SK-N-SH treated with all-trans-retinoic acid at 6 μM for 48 hours (cell line): ENCODE data around the gene STKLD1.

Source experiments
- ARNTL ChIP-seq: fragments of 450-650 bp; formaldehyde crosslinking; IDR thresholded peaks from 2 replicates; pipeline ENCODE4 v1.5.0; 2020; ENCODE audit warnings: low read depth, mild to moderate bottlenecking, moderate library complexity, borderline replicate concordance
- BACH2 ChIP-seq: fragments of 250-450 bp; sonication (Bioruptor Pico); IDR thresholded peaks from 2 replicates; pipeline ENCODE4 v1.9.0; 2021; ENCODE audit warnings: mild to moderate bottlenecking, borderline replicate concordance
- CSDC2 ChIP-seq: fragments of 250-450 bp; sonication (Bioruptor Pico); IDR thresholded peaks from 2 replicates; pipeline ENCODE4 v1.5.0; 2020; ENCODE audit warnings: mild to moderate bottlenecking, moderate library complexity
- GLIS3 ChIP-seq: fragments of 250-450 bp; sonication (Bioruptor Pico); IDR thresholded peaks from 2 replicates; pipeline ENCODE4 v1.5.0; 2020; ENCODE audit warnings: mild to moderate bottlenecking, moderate library complexity
- ISL1 ChIP-seq: fragments of 250-450 bp; sonication (Bioruptor Pico); IDR thresholded peaks from 2 replicates; pipeline ENCODE4 v2.1.2; 2022; ENCODE audit warnings: mild to moderate bottlenecking, moderate library complexity
- SNAI2 ChIP-seq: fragments of 250-450 bp; sonication (Bioruptor Pico); IDR thresholded peaks from 2 replicates; pipeline ENCODE4 v1.5.0; 2020; ENCODE audit warnings: mild to moderate bottlenecking, moderate library complexity
- ZFP3 ChIP-seq: fragments of 250-450 bp; sonication (Bioruptor Pico); IDR thresholded peaks from 2 replicates; pipeline ENCODE4 v1.5.0; 2020; ENCODE audit warnings: mild to moderate bottlenecking, moderate library complexity
- ZFP30 ChIP-seq: fragments of 450-650 bp; formaldehyde crosslinking; IDR thresholded peaks from 2 replicates; pipeline ENCODE4 v1.5.0; 2022; ENCODE audit warnings: mild to moderate bottlenecking, moderate library complexity
- ZNF565 ChIP-seq: fragments of 450-650 bp; formaldehyde crosslinking; conservative IDR thresholded peaks from 2 replicates; pipeline ENCODE4 v1.5.0; 2020; ENCODE audit warnings: low read depth, mild to moderate bottlenecking, moderate library complexity
- ZNF70 ChIP-seq: fragments of 450-650 bp; formaldehyde crosslinking; IDR thresholded peaks from 2 replicates; pipeline ENCODE4 v1.5.0; 2020; ENCODE audit warnings: mild to moderate bottlenecking, moderate library complexity
- TF ChIP-seq, protein P1 (sequence below): fragments of 250-450 bp; sonication (Bioruptor Pico); IDR thresholded peaks from 2 replicates; pipeline ENCODE4 v1.8.0; 2021; ENCODE audit warnings: low read depth, mild to moderate bottlenecking, moderate library complexity, borderline replicate concordance
- TF ChIP-seq, protein P2 (sequence below): fragments of 250-450 bp; sonication (Bioruptor Pico); IDR thresholded peaks from 2 replicates; pipeline ENCODE4 v1.5.1; 2020; ENCODE audit warnings: low read depth, mild to moderate bottlenecking, moderate library complexity
- TF ChIP-seq, protein P3 (sequence below): fragments of 250-450 bp; sonication (Bioruptor Pico); IDR thresholded peaks from 2 replicates; pipeline ENCODE4 v1.8.0; 2020; ENCODE audit warnings: mild to moderate bottlenecking, moderate library complexity, borderline replicate concordance
- TF ChIP-seq, protein P4 (sequence below): fragments of 250-450 bp; sonication (Bioruptor Pico); IDR thresholded peaks from 2 replicates; pipeline ENCODE4 v1.5.1; 2021; ENCODE audit warnings: mild to moderate bottlenecking, moderate library complexity

DNA sequence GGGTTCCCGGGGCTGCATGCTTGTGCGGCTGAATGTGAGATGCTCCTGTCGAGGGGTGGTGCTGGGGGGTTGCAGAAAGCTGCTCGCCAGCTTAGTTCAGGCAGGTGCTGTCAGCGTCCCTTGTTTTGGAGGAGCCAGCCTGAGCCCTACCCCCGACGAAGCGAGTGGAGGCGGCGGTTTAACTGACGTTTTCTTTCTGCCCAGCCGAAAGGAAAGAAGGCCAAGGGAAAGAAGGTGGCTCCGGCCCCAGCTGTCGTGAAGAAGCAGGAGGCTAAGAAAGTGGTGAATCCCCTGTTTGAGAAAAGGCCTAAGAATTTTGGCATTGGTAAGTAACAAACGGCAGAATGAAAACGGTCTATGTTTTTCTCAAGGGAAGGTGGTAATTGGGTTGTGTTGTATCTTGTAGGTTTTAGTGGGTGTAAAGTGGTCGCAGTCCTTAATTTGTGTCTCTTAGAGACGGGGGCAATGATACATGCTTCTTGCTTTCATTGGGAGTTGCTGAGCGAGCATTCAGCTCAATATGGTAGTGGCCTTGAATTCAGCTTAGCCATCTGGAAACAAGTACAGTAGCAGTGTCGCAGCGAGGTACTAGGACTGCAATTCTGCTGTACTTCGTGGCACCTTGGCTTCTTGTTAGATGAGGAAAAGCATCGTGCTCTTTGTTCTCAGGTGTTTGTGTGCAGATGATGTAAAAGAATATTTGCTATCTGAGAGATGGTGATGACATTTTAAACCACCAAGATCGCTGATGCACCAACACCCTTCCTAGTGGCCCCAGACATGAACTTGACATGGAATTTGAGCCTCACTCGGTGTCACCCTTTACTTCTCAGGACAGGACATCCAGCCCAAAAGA is 27.2 kb upstream of the STKLD1 start:
- TF ChIP-seq BACH2 (CRISPR knock-in tag): no peak
- TF ChIP-seq, protein P1, sequence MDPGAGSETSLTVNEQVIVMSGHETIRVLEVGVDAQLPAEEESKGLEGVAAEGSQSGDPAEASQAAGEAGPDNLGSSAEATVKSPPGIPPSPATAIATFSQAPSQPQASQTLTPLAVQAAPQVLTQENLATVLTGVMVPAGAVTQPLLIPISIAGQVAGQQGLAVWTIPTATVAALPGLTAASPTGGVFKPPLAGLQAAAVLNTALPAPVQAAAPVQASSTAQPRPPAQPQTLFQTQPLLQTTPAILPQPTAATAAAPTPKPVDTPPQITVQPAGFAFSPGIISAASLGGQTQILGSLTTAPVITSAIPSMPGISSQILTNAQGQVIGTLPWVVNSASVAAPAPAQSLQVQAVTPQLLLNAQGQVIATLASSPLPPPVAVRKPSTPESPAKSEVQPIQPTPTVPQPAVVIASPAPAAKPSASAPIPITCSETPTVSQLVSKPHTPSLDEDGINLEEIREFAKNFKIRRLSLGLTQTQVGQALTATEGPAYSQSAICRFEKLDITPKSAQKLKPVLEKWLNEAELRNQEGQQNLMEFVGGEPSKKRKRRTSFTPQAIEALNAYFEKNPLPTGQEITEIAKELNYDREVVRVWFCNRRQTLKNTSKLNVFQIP (CRISPR knock-in tag): no peak
- TF ChIP-seq ISL1 (CRISPR knock-in tag): no peak
- TF ChIP-seq ARNTL: no peak
- TF ChIP-seq CSDC2 (CRISPR knock-in tag): no peak
- TF ChIP-seq, protein P2, sequence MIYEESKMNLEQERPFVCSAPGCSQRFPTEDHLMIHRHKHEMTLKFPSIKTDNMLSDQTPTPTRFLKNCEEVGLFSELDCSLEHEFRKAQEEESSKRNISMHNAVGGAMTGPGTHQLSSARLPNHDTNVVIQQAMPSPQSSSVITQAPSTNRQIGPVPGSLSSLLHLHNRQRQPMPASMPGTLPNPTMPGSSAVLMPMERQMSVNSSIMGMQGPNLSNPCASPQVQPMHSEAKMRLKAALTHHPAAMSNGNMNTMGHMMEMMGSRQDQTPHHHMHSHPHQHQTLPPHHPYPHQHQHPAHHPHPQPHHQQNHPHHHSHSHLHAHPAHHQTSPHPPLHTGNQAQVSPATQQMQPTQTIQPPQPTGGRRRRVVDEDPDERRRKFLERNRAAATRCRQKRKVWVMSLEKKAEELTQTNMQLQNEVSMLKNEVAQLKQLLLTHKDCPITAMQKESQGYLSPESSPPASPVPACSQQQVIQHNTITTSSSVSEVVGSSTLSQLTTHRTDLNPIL (CRISPR knock-in tag): no peak
- TF ChIP-seq, protein P3, sequence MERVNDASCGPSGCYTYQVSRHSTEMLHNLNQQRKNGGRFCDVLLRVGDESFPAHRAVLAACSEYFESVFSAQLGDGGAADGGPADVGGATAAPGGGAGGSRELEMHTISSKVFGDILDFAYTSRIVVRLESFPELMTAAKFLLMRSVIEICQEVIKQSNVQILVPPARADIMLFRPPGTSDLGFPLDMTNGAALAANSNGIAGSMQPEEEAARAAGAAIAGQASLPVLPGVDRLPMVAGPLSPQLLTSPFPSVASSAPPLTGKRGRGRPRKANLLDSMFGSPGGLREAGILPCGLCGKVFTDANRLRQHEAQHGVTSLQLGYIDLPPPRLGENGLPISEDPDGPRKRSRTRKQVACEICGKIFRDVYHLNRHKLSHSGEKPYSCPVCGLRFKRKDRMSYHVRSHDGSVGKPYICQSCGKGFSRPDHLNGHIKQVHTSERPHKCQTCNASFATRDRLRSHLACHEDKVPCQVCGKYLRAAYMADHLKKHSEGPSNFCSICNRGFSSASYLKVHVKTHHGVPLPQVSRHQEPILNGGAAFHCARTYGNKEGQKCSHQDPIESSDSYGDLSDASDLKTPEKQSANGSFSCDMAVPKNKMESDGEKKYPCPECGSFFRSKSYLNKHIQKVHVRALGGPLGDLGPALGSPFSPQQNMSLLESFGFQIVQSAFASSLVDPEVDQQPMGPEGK: no peak
- TF ChIP-seq ZFP30 (CRISPR knock-in tag): no peak
- TF ChIP-seq, protein P4, sequence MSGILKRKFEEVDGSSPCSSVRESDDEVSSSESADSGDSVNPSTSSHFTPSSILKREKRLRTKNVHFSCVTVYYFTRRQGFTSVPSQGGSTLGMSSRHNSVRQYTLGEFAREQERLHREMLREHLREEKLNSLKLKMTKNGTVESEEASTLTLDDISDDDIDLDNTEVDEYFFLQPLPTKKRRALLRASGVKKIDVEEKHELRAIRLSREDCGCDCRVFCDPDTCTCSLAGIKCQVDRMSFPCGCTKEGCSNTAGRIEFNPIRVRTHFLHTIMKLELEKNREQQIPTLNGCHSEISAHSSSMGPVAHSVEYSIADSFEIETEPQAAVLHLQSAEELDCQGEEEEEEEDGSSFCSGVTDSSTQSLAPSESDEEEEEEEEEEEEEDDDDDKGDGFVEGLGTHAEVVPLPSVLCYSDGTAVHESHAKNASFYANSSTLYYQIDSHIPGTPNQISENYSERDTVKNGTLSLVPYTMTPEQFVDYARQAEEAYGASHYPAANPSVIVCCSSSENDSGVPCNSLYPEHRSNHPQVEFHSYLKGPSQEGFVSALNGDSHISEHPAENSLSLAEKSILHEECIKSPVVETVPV (CRISPR knock-in tag): no peak
- no peak for TF ChIP-seq ZNF70 (CRISPR knock-in tag)
- no peak for TF ChIP-seq ZNF565 (CRISPR knock-in tag)
- no peak for TF ChIP-seq ZFP3 (CRISPR knock-in tag)
- no peak for TF ChIP-seq SNAI2
- TF ChIP-seq GLIS3: no peak
